Epithelial cell of proximal tubule (primary cell): ENCODE results near the gene ZNF672. TPM values are rescaled to one million over a fixed set of nuclear protein-coding genes. Genes with fewer than 3 reads are reported as not detected.

Experiments
- DNase-seq: peaks from one replicate; pipeline ENCODE4 v3.0.0-alpha.2; 2011; ENCODE audit warnings: low read depth
- H3K4me3 ChIP-seq: 2 replicates; pipeline ENCODE4 v1.5.1; 2011; ENCODE audit warnings: low read depth, mild to moderate bottlenecking, low read length
- CTCF ChIP-seq: conservative IDR thresholded peaks from 2 replicates; pipeline ENCODE4 v1.5.1; 2012; ENCODE audit warnings: low read depth, mild to moderate bottlenecking, low read length
- total RNA-seq: library from RNA; depleted of rRNA; stranded (reverse); fragments of >200 nt; gene quantifications from 2 replicates; pipeline ENCODE4 v1.2.3, GENCODE V29; 2015

ZNF672 gene
- total RNA-seq, 1 donor from 2014 or later: 32.6 TPM

- H3K4me3 ChIP-seq: no peak overlapping the region
- TF ChIP-seq CTCF: no peak
- DNase-seq: no peak
These were observed 16.9 kb upstream of the ZNF672 start for GRCh38 chr1:248821101-248821500.

- no peak for DNase-seq
- TF ChIP-seq CTCF: no peak
- H3K4me3 ChIP-seq: no peak overlapping the region
These were observed 16.4 kb upstream of the ZNF672 start for GRCh38 chr1:248821641-248822040.

GRCh38 chr1:248822148-248823032, 15.6 kb upstream of the ZNF672 start:
- H3K4me3 ChIP-seq: no peak overlapping the region
- no peak for DNase-seq
- no peak for TF ChIP-seq CTCF

GRCh38 chr1:248823517-248824001, 14.5 kb upstream of the ZNF672 start:
- peak overlapping the region; percentile 18 for H3K4me3 ChIP-seq
- DNase-seq: no peak
- TF ChIP-seq CTCF: no peak

- peak overlapping the region; percentile 88 for H3K4me3 ChIP-seq
- no peak for DNase-seq
- no peak for TF ChIP-seq CTCF
These were observed 13.7 kb upstream of the ZNF672 start for GRCh38 chr1:248824301-248824700.

GRCh38 chr1:248824701-248825100, 13.3 kb upstream of the ZNF672 start:
- TF ChIP-seq CTCF: no peak
- no peak for DNase-seq
- peak overlapping the region; percentile 88 for H3K4me3 ChIP-seq

GRCh38 chr1:248825136-248825535, 12.9 kb upstream of the ZNF672 start:
- no peak for DNase-seq
- peak overlapping the region; percentile 88 for H3K4me3 ChIP-seq
- TF ChIP-seq CTCF: no peak
